Epidermal melanocyte (primary cell): ENCODE results near the gene BABAM2.
"Not testable (repeated sequence)": the region's sequence is repeated elsewhere in the genome, so short reads cannot be mapped to it uniquely, and the experiment has no call there.

ENCODE experiments used
- DNase-seq: peaks from one replicate; pipeline ENCODE4 v3.0.0; 2011; ENCODE audit warnings: low spot score; ENCODE audit not compliant: insufficient read length

The BABAM2 gene

GRCh38 chr2:28371728-28372127 lies 481.2 kb downstream of the BABAM2 start:
- DNase-seq = not testable (repeated sequence)

GRCh38 chr2:28373854-28374253 lies 483.3 kb downstream of the BABAM2 start:
- no peak for DNase-seq

GRCh38 chr2:28374331-28374730 lies 483.8 kb downstream of the BABAM2 start:
- no peak for DNase-seq

GRCh38 chr2:28375236-28375635 lies 484.7 kb downstream of the BABAM2 start:
- no peak for DNase-seq

GRCh38 chr2:28375742-28376631 lies 485.5 kb downstream of the BABAM2 start:
- no peak for DNase-seq

GRCh38 chr2:28377195-28377816 lies 486.8 kb downstream of the BABAM2 start:
- no peak for DNase-seq

- DNase-seq = no peak
Observed at GRCh38 chr2:28377984-28378678, 487.6 kb downstream of the BABAM2 start.

GRCh38 chr2:28378679-28379584 lies 488.4 kb downstream of the BABAM2 start:
- no peak for DNase-seq

- DNase-seq = no peak
Observed at GRCh38 chr2:28380219-28380618, 489.7 kb downstream of the BABAM2 start.

GRCh38 chr2:28381225-28382180 lies 491.0 kb downstream of the BABAM2 start:
- DNase-seq = no peak

- no peak for DNase-seq
Observed at GRCh38 chr2:28382755-28383154, 492.2 kb downstream of the BABAM2 start.

GRCh38 chr2:28387082-28387960 lies 496.8 kb downstream of the BABAM2 start:
- DNase-seq = no peak
